DOHH2 (cell line): ENCODE measurements around the gene AZGP1.

Experiments
- CTCF ChIP-seq: fragments of 200-600 bp; sonication (generic); IDR thresholded peaks from one replicate; pipeline ENCODE4 v1.5.1; 2014; ENCODE audit warnings: antibody characterized with exemption, mild to moderate bottlenecking, low read depth, low read length; ENCODE audit not compliant: poor library complexity, severe bottlenecking
- EZH2phosphoT487 ChIP-seq: fragments of 200-600 bp; sonication (generic); IDR thresholded peaks from 2 replicates; pipeline ENCODE4 v1.6.1; 2017; ENCODE audit warnings: borderline replicate concordance, mild to moderate bottlenecking, antibody characterized with exemption, low read length, moderate library complexity, mixed read lengths

GRCh38 chr7:99975782-99976521 lies at the start of gene AZGP1:
- no peak for TF ChIP-seq CTCF
- TF ChIP-seq EZH2phosphoT487 = no peak
